Activated CD8-positive, alpha-beta memory T cell treated with anti-CD3 and anti-CD28 coated beads, Interleukin-2, amount 50 U/mL, for 48 hours (primary cell): ENCODE measurements around the gene NWD2.

Experiments
- DNase-seq: peaks from one replicate; pipeline ENCODE4 v3.0.0-alpha.2; 2020

Gene NWD2

DNA sequence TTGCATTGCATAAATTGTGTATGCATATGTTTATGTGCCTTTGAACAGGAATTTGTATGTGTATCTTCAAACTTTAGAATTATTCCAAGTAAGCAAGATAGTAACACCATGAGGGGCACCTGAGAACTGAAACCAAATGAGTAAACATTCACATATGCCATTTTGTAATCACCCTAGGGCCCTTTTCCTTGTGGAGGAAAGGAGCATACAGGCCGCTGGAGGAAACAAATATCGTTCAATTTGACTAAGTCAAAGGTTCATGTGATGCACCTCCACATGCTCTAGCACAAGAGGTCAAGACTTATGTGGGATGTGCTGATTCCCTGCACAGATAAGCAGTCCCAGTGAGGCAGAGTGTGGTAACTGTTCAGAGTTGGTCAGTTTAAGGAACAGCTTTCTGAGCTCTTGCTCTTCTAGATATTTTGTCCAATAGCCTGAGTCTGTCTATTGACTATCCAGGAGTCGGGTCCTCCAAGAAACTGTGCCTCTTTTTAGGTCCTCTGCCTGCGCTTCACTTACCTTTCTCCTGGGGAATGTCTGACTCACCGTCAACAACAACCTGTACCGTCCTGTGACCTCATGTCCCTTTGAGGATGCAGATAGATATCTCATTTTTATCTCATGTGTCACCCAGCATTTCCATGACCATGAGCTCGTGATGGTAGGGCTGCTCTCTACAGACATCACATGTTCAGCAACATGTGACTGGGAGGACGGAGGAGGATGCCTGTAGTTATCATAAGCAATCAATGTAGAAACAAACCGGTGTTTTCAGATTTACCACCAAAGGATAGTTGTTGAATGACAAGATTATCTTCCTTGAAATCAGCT is 196.9 kb downstream of the NWD2 start:
- no peak for DNase-seq

DNA sequence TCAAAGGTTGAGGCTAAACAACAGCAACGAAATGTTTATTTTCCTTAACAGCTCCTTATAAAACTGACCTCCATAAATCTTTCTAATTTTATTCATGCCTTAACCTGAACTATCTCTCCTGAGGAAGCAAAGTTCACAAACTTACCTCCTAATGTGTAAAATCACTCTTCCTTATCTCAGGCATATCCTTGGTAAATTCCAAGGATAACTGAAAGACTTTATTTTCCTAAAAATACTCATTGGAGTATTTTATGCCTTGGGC is 197.4 kb downstream of the NWD2 start:
- DNase-seq = no peak

- no peak for DNase-seq
Measured at GRCh38 chr4:37443137-37443536, 198.6 kb downstream of the NWD2 start.

GRCh38 chr4:37445023-37445422 is 200.5 kb downstream of the NWD2 start:
- no peak for DNase-seq

GRCh38 chr4:37446016-37446415 is 201.5 kb downstream of the NWD2 start:
- DNase-seq = no peak

DNA sequence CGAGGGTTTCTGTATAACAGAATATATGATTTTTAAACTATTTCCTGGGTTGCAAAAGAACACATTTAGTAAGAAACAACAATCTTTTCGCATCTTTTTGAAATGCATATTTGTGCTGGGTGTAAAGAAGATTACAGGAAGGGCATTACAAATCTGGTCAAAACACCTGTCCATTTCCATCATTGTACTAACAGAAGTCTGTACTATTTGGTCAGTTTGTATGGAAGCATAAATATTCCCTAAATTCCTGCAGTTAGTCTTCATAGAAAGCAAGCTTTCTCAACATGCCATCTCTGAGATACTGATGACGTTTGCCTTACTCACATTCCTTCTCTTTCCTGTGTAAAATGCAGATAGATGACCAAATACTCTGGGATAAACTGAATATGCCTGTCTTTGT is 203.3 kb downstream of the NWD2 start:
- DNase-seq = no peak

DNA sequence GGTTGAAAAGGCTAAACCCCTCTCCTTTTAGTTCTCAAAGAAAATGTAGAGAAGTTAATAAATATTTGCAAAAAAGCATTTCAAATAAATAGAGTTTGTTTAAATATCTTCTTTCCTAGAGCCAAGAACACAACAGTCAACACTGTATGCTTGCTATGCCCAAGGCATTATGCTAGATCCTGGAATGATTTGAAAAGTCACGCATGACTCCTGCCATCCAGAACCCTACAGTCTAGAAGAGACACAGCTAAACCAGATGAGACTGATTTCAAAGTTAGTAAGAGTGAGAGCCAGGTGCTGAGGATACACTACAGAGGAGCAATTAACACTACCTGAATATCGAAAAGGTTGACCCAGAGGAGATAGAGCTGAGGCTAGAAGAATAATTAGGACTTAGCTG is 205.8 kb downstream of the NWD2 start:
- DNase-seq = no peak

DNA sequence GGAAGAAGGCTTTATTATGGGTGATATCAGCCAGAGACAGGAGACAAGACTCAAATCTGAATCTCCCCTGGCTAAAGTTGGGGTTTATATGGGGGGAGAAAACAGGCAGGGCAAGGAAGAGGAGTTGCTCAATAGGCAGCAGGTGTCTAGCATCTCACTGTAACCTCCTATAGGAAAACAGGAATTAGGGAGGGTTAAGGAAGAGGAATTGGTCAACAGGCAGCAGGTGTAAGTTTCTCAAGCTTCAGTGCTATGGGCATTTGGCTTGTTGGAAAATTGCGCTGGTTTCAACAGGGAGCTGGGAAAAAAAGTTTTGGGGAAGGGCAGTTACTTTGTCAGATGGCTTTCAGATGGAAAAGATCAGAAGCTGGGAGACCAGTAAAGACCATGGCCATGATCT is 206.4 kb downstream of the NWD2 start:
- DNase-seq = no peak

DNA sequence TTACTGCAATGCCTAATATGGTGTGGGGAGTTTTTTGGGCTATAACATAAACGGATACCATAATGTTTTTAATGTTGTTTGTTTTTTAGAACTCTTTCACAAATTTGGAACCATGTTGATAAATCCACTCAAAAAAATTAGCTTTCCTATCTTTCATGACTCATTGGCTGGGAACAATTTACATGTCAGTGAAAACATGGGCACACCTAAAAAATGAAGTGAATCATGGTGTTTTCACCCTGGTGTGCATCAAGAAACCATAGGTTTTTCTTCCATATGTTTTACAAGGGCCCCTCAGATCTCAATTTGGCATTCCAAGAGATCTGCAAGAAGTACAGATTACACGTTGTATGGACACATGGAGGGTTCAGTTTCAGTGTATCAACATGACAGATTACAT is 207.1 kb downstream of the NWD2 start:
- DNase-seq = no peak

GRCh38 chr4:37452952-37453280 is 208.4 kb downstream of the NWD2 start:
- no peak for DNase-seq

- peak; percentile 76 for DNase-seq
Measured at GRCh38 chr4:37453281-37453998, 208.9 kb downstream of the NWD2 start.

GRCh38 chr4:37453999-37454800 is 209.7 kb downstream of the NWD2 start:
- no peak for DNase-seq

GRCh38 chr4:37455301-37456131 is 211.0 kb downstream of the NWD2 start:
- no peak for DNase-seq

- DNase-seq = no peak
Measured at GRCh38 chr4:37461801-37462200, 217.3 kb downstream of the NWD2 start.

GRCh38 chr4:37463033-37463856 is 218.7 kb downstream of the NWD2 start:
- DNase-seq = no peak

DNA sequence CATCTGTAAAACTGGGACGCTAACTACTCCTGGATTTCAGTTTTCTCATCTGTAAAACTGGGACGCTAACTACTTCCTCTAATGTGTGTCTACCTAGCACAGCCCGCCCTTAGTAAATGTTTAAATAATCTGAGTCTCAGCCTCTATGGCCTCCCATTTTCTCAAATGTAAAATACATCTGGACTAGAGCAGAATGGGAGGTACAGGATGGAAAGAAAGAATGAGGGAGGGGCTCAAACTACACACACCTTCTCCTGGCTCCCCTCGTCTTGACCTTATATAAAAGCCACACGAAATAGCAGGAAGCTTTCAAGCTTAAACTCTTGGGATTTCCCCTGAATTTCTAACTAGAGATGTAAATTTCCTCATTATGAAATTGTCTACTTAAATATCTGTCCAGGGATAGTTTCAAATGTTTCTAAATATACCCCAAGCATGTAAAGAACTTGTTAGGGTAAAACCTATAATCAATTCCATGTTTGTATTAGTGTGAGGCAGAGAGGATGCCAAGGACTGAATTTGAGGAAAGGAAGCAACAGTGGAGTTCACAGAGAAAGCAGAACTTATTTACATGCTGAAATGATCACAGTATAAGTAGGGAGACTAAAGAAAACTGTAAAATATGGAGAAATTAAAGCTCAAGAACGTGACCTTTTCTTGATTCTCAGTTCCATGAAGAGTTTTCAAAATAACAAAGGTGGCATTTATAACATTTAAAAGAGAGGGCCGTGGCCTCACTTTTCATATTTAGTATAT is 220.0 kb downstream of the NWD2 start:
- DNase-seq = no peak

DNA sequence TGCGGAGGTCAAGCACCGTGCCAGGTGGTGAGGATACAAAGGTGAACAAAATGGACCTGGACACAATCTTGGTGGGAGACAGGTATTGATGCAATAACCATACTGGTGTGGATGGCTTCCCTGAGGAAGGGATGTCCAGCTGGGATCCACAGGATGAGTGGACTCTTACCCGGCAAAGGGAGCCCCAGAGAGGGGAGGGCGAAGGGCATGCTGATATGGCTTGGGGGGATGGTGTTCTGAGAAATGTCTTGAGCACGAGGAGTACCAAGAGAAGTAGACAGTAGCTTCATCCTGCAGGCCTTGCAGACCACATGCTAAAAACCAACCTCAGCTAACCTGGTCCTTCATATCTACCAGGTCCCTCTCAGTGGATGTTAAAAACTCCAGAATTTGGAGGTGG is 220.8 kb downstream of the NWD2 start:
- no peak for DNase-seq

GRCh38 chr4:37465845-37466244 is 221.3 kb downstream of the NWD2 start:
- DNase-seq = no peak

- no peak for DNase-seq
Measured at GRCh38 chr4:37467223-37467622, 222.7 kb downstream of the NWD2 start.

GRCh38 chr4:37467824-37468223 is 223.3 kb downstream of the NWD2 start:
- no peak for DNase-seq

- no peak for DNase-seq
Measured at GRCh38 chr4:37469286-37469685, 224.7 kb downstream of the NWD2 start.
